ENCODE results near the gene NAV2.

The NAV2 gene

GRCh38 chr11:19693146-19693545 lies 19.5 kb upstream of the NAV2 start:
- Histone ChIP-seq H3K4me1 (ENCODE audit: low read length) (no peaks in the 10 kb centered on the region), H4K20me1 (ENCODE audit: insufficient read depth, low read length) (no peaks in the 10 kb centered on the region; the same call in 1 of the 2 replicates), H2AFZ (ENCODE audit: low read length) (no peak overlapping the region), H3K9ac (ENCODE audit: low read length) (no peak overlapping the region), H3K27me3 (replicated peaks; ENCODE audit: insufficient read depth, low read length) (no peaks in the 10 kb centered on the region), H3K9me2 (replicated peaks; ENCODE audit: insufficient read depth, low read length) (no peaks in the 10 kb centered on the region), H3K4me3 (ENCODE audit: low read length) (no peak overlapping the region), H3K79me2 (ENCODE audit: low read length) (no peaks in the 10 kb centered on the region), H3K4me2 (ENCODE audit: low read depth, low read length) (no peak overlapping the region), H3F3A (ENCODE audit: insufficient read depth, low read length) (no peaks in the 10 kb centered on the region), H3K36me3 (replicated peaks; ENCODE audit: insufficient read depth, low read length) (no peaks in the 10 kb centered on the region), H3K27ac (ENCODE audit: low read length) (no peak overlapping the region), H3K9me3 (replicated peaks; ENCODE audit: insufficient read depth, low read length) (no peaks in the 10 kb centered on the region)
- no peak for DNase-seq
- TF ChIP-seq EZH2phosphoT487 (IDR thresholded peaks at IDR 0.05; ENCODE audit: low read length): no peak
- no peak for TF ChIP-seq CTCF (IDR thresholded peaks at IDR 0.05; ENCODE audit: low read length)
- TF ChIP-seq EZH2 (optimal IDR thresholded peaks at IDR 0.05; ENCODE audit: low read depth, low read length): no peak

- no peaks in the 10 kb centered on the region for H3K4me1 ChIP-seq (ENCODE audit: low read length)
- TF ChIP-seq EZH2 (optimal IDR thresholded peaks at IDR 0.05; ENCODE audit: low read depth, low read length): no peak
- no peak for TF ChIP-seq CTCF (IDR thresholded peaks at IDR 0.05; ENCODE audit: low read length)
- TF ChIP-seq EZH2phosphoT487 (IDR thresholded peaks at IDR 0.05; ENCODE audit: low read length): no peak
Observed at GRCh38 chr11:19694796-19695345, 17.8 kb upstream of the NAV2 start.

GRCh38 chr11:19696073-19696472 lies 16.6 kb upstream of the NAV2 start:
- no peak overlapping the region for H2AFZ ChIP-seq (ENCODE audit: low read length)
- H3K9me3 ChIP-seq (replicated peaks; ENCODE audit: insufficient read depth, low read length): no peaks in the 10 kb centered on the region
- no peaks in the 10 kb centered on the region for H3F3A ChIP-seq (ENCODE audit: insufficient read depth, low read length)
- H3K27ac ChIP-seq (ENCODE audit: low read length): no peak overlapping the region
- H3K4me1 ChIP-seq (ENCODE audit: low read length): no peaks in the 10 kb centered on the region
- H3K9me2 ChIP-seq (replicated peaks; ENCODE audit: insufficient read depth, low read length): no peaks in the 10 kb centered on the region
- DNase-seq: no peak
- no peaks in the 10 kb centered on the region for H3K36me3 ChIP-seq (replicated peaks; ENCODE audit: insufficient read depth, low read length)
- H3K4me2 ChIP-seq (ENCODE audit: low read depth, low read length): no peak overlapping the region
- no peaks in the 10 kb centered on the region for H3K27me3 ChIP-seq (replicated peaks; ENCODE audit: insufficient read depth, low read length)
- H4K20me1 ChIP-seq (ENCODE audit: insufficient read depth, low read length): no peaks in the 10 kb centered on the region
- no peak overlapping the region for H3K9ac ChIP-seq (ENCODE audit: low read length)
- TF ChIP-seq EZH2 (optimal IDR thresholded peaks at IDR 0.05; ENCODE audit: low read depth, low read length): no peak
- no peak for TF ChIP-seq EZH2phosphoT487 (IDR thresholded peaks at IDR 0.05; ENCODE audit: low read length)
- TF ChIP-seq CTCF (IDR thresholded peaks at IDR 0.05; ENCODE audit: low read length): no peak
- no peaks in the 10 kb centered on the region for H3K79me2 ChIP-seq (ENCODE audit: low read length)
- no peak overlapping the region for H3K4me3 ChIP-seq (ENCODE audit: low read length)

More at GRCh38 chr11:19694796-19695345, 17.8 kb upstream of the NAV2 start:
- no peaks in the 10 kb centered on the region for H3K79me2 ChIP-seq (ENCODE audit: low read length)
- no peak overlapping the region for H3K4me3 ChIP-seq (ENCODE audit: low read length)
- H3K9ac ChIP-seq (ENCODE audit: low read length): no peak overlapping the region
- H3K27me3 ChIP-seq (replicated peaks; ENCODE audit: insufficient read depth, low read length): no peaks in the 10 kb centered on the region
- DNase-seq: no peak
- no peaks in the 10 kb centered on the region for H3K36me3 ChIP-seq (replicated peaks; ENCODE audit: insufficient read depth, low read length)
- H4K20me1 ChIP-seq (ENCODE audit: insufficient read depth, low read length): no peaks in the 10 kb centered on the region
- no peak overlapping the region for H3K4me2 ChIP-seq (ENCODE audit: low read depth, low read length)
- no peaks in the 10 kb centered on the region for H3K9me3 ChIP-seq (replicated peaks; ENCODE audit: insufficient read depth, low read length)
- H3K27ac ChIP-seq (ENCODE audit: low read length): no peak overlapping the region
- H2AFZ ChIP-seq (ENCODE audit: low read length): no peak overlapping the region
- no peaks in the 10 kb centered on the region for H3K9me2 ChIP-seq (replicated peaks; ENCODE audit: insufficient read depth, low read length)
- no peaks in the 10 kb centered on the region for H3F3A ChIP-seq (ENCODE audit: insufficient read depth, low read length)
